Cerebellar cortex (tissue), 1 donor: ENCODE data around the gene RIMBP3C.
"Not testable (repeated sequence)": the region's sequence is repeated elsewhere in the genome, so short reads cannot be mapped to it uniquely, and the experiment has no call there.

Source experiments
- DNase-seq: peaks from one replicate; pipeline ENCODE4 v3.0.0-alpha.2; 2015; ENCODE audit warnings: low spot score

Gene RIMBP3C

DNA sequence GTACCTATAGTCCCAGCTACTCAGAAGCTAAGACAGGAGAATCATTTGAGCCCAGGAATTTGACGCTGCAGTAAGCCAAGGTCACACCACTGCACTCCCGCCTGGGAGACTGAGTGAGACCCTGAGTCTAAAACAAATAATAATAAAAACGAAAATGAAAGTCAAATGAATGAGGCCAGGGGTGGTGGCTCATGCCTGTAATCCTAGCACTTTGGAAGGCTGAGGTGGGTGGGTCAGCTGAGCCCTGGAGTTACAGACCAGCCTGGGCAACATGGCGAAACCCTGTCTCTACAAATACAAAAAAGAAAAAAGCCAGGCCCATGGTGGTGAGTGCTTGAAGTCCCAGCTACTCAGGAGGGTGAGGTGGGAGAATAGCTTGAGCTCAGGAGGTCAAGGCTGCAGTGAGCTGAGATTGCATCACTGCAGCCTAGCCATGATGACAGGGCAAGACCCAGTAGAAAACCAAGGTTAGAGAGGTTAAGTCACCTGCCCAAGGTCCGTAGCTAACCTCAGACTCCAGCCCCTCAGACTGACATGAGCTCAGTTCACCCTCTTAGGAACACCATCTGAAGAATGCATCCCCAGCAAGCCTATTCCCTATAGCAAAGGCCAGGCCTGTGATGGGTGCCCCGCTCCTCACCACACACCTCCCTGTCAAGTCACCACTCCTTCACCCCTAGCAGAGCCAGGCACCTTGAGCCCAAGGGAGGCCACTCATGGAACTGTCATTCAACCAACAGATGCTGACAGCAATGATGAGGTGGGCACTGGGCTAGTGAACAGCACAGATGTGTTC, 24.4 kb downstream of the RIMBP3C start:
- DNase-seq, result not testable (repeated sequence)

DNA sequence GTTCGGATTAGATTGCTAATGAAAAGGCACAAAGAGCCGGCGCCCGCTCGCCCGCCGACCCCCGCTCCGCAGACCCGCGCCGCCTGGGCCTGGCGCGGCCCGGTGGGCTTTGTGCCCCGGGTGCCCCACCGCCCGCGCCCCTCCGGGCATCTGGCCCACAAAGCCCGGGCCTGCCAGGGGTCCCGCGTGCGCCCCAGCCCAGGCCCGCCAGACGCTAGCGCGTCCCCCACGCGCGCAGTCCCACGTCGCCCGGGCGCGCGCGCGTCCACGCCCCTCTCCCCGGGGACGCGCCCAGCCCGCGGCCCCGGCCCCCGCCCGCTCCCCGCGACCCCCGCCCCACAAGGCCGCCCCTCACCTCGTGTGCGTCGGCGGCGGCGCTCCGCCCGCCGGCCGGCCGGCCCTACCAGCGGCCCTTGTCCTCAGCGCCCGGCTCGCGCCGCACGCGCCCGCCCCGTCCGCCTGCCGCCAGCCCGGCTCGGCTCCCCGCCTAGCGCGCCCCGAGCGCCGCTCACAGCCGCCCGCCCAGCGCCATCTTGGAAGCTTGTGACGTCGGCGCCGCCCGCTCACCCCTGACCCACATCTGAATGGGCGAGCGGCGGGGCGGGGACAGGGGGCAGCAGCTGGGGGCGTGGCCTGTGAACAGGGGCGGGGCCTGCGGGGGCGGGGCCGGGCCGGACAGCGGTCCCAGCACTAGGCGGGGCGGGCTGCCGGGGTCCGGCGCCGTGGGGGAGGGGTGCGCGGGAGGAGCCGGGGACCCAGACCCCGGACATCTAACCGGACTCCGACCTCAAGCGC, 34.1 kb downstream of the RIMBP3C start:
- not testable (repeated sequence) for DNase-seq

- DNase-seq, result not testable (repeated sequence)
Observed at GRCh38 chr22:21516522-21516921, 34.7 kb downstream of the RIMBP3C start.

DNA sequence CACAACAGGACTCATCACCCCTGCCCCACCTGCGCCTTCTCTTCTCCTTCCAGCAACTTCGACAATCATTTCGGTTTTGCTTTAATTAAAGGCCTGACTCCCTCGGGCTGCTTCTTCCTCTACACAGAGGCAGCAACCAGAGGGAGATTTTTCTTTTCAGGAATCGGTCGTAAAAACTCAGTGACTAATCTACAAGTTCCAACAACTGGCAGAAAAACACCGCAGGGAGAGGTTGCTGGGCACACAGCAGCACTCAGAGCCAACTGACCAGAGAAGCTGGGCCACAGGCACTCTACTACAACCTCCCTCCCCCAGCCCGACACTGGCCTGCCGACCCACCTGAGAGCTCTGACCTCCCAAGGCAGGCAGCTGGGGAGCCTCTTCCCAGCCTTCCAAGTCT, 36.0 kb downstream of the RIMBP3C start:
- not testable (repeated sequence) for DNase-seq

DNA sequence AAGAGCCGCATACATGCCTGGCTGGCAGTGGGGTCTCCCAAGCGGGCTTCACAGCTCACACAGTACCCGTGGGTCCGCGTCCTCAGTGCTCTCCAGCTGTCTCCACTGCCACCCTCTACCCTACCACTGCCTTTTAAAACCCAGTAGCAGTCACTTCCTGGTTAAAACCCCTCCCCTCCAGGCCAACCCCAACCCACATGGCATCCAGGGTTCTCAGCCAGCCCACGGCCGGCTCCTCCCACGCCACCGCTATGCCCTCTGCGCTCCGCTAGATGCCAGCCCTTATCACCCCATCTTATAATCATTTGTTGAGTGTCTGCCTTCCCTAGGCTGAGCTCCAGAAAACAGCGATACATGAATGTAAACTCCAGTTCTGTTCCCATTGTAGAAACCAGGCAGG, 37.1 kb downstream of the RIMBP3C start:
- not testable (repeated sequence) for DNase-seq

- not testable (repeated sequence) for DNase-seq
Observed at GRCh38 chr22:21512022-21512421, 39.2 kb downstream of the RIMBP3C start.

DNA sequence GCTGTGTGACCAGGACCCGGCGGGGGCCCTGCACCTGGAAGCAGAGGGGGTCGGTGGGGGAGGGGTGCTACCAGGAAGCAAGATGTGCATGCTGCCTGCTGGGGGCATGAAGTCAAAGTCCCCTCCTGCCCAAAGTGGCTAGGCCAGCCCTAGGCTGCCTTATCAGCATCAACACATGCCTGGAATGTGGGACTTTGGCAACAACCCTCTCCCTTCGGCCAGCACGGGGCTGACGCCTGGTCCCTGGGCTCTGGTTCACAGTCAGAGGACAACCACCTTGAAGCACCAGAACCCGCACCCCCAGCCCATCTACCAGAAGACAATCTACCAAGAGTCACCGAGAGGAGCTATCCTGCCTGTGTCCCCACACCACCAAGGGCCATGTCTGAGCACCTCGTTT, 40.9 kb downstream of the RIMBP3C start:
- DNase-seq, result not testable (repeated sequence)

- DNase-seq, result not testable (repeated sequence)
Observed at GRCh38 chr22:21499623-21500506, 51.4 kb downstream of the RIMBP3C start.

DNA sequence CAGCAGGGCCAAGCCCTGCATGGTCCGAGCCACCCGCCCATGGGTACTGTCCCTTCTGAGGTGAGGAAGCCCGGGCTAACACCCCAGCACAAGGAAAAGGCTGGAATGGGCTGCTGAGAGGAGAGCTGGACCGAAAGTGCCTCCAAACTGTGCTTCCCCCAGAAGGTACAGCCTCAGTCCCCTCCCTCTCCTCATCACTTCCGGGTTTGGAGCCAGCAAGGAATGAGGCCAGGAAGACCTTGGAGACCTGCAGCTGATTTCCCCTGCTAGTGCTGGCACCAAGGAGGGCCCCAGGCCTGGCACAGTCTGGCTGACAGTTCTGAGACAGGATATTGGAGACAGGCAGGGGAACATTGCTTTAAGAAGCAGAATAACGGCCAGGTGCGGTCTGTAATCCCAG, 52.8 kb downstream of the RIMBP3C start:
- DNase-seq, result not testable (repeated sequence)

DNA sequence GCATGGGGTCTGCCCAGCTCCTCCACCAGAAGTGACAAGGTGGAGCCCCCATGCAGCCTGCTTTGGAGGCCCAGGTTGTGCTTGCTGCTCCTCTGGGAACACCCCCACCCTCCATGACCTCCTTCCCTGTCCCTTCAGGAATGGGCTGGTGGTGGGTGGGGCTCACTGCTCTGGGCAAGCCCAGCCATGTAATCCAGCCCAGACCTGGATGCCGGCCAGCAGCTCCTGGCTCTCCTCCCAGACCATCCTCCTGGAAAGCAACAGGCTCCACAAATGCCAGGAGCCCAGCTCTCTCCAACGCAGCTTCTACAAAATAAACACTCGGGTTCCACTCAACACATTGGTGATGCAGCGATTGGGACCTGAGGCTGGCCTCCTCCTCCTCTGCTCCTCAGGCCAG, 53.3 kb downstream of the RIMBP3C start:
- not testable (repeated sequence) for DNase-seq
